Measurements from ENCODE around the gene TGDS. TPM values are rescaled to one million over a fixed set of nuclear protein-coding genes. Genes with fewer than 3 reads are reported as not detected.
"Not testable (repeated sequence)": the region's sequence is repeated elsewhere in the genome, so short reads cannot be mapped to it uniquely, and the experiment has no call there.

Gene TGDS
- total and polyA plus RNA-seq, 2 of the 8 experiments (the other 6 are each of a cell fraction or from before 2014, with no cell fraction given), result 11.6 to 11.8 TPM

DNA sequence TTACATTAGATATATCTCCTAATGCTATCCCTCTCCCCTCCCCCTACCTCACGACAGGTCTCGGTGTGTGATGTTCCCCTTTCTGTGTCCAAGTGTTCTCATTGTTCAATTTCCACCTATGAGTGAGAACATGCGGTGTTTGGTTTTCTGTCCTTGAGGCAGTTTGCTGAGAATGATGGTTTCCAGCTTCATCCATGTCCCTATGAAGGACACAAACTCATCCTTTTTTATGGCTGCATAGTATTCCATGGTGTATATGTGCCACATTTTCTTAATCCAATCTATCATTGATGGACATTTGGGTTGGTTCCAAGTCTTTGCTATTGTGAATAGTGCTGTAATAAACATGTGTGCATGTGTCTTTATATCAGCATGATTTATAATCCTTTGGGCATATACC, 41.7 kb upstream of the TGDS start:
- H2BK12ac ChIP-seq (ENCODE audit: low read depth, low read length); H2AFZ ChIP-seq (ENCODE audit: low read length); H3K9me3 ChIP-seq (ENCODE audit: insufficient read depth in 2 of 2, low read depth in 1 of 2, low read length in 1 of 2); H3K23ac ChIP-seq (ENCODE audit: insufficient read length); H2BK5ac ChIP-seq (ENCODE audit: low read depth, low read length); FAIRE-seq; H3K18ac ChIP-seq (ENCODE audit: extremely low read depth, low read length); H3K9ac ChIP-seq (replicated peaks in 1 of 4; ENCODE audit: extremely low read depth in 1 of 4, low read depth in 3 of 4, low read length in 3 of 4); H4K8ac ChIP-seq (ENCODE audit: extremely low read depth, insufficient read depth, low read length); H3K36me3 ChIP-seq (ENCODE audit: control insufficient read depth in 2 of 4, insufficient read depth in 4 of 4, low read length in 3 of 4); CTCF ChIA-PET (ENCODE audit: partially characterized antibody); H3K4ac ChIP-seq (replicated peaks; ENCODE audit: insufficient read length, low read depth, low read length); H3K27me3 ChIP-seq (replicated peaks in 1 of 4; ENCODE audit: control insufficient read depth in 3 of 4, extremely low read depth in 1 of 4, insufficient read depth in 3 of 4, low read length in 3 of 4); H3K79me2 ChIP-seq (ENCODE audit: control insufficient read depth in 1 of 2, insufficient read depth in 2 of 2, low read length in 2 of 2); H2BK15ac ChIP-seq (ENCODE audit: low read length); H2AK5ac ChIP-seq (ENCODE audit: low read depth, low read length); DNase-seq (ENCODE audit: low read depth in 1 of 2, low spot score in 2 of 2); H3K4me1 ChIP-seq (replicated peaks in 1 of 4; ENCODE audit: control insufficient read depth in 3 of 4, insufficient read depth in 4 of 4, low read length in 3 of 4); H4K20me1 ChIP-seq (replicated peaks in 1 of 2; ENCODE audit: control insufficient read depth in 1 of 2, insufficient read depth in 2 of 2, low read length in 2 of 2); H3K4me3 ChIP-seq (ENCODE audit: extremely low read depth in 1 of 4, insufficient read depth in 2 of 4, low read depth in 3 of 4, low read length in 4 of 4); H3K4me2 ChIP-seq (ENCODE audit: insufficient read depth in 1 of 2, low read depth in 2 of 2, low read length in 2 of 2); POLR2A ChIA-PET (ENCODE audit: partially characterized antibody); H3K14ac ChIP-seq (ENCODE audit: insufficient read length); H3K27ac ChIP-seq (ENCODE audit: low read depth, low read length); H2BK120ac ChIP-seq (replicated peaks; ENCODE audit: low read depth, low read length); H2BK20ac ChIP-seq (ENCODE audit: low read length); H3K79me1 ChIP-seq (ENCODE audit: low read depth, low read length); H4K5ac ChIP-seq (ENCODE audit: insufficient read length, low read depth, low read length); H3K23me2 ChIP-seq (ENCODE audit: low read depth, low read length); H3K56ac ChIP-seq (replicated peaks; ENCODE audit: insufficient read length, low read depth, low read length); H4K91ac ChIP-seq (replicated peaks; ENCODE audit: insufficient read length, low read length): not testable (repeated sequence)
- 100% methylated on average over 1 of the region's 3 CpGs; no CpG with 5 or more reads in 1 of the 2 experiments for WGBS, 2 experiments (ENCODE audit: extremely low coverage in 1 of 2, insufficient coverage in 1 of 2, insufficient read length in 1 of 2, insufficient replicate concordance in 2 of 2, low coverage in 1 of 2, low lambda C conversion rate in 2 of 2, missing lambda C conversion rate in 1 of 2)

All from H1 (cell line).